HFF-Myc (cell line): Measurements from ENCODE around the gene TOMM7.
"Not testable (repeated sequence)": the region's sequence is repeated elsewhere in the genome, so short reads cannot be mapped to it uniquely, and the experiment has no call there.

Experiments used
- DNase-seq: peaks from one replicate; pipeline ENCODE4 v3.0.0-alpha.2; 2011; ENCODE audit warnings: low read depth; ENCODE audit errors: extremely low read depth
- H3K4me3 ChIP-seq: replicated peaks from 2 replicates; pipeline ENCODE4 v1.5.1; 2011; ENCODE audit warnings: low read depth, mild to moderate bottlenecking, control low read depth, low read length
- CTCF ChIP-seq: IDR thresholded peaks from 2 replicates; pipeline ENCODE4 v1.5.1; 2012; ENCODE audit warnings: mild to moderate bottlenecking, low read depth, low read length, control low read depth; ENCODE audit errors: missing control alignments

Gene TOMM7

GRCh38 chr7:22854158-22855048 lies 31.8 kb upstream of the TOMM7 start:
- peak; percentile 47 for TF ChIP-seq CTCF
- H3K4me3 ChIP-seq: peak overlapping the region; percentile 87
- DNase-seq: peak; percentile 67

GRCh38 chr7:22853674-22854157 lies 31.1 kb upstream of the TOMM7 start:
- H3K4me3 ChIP-seq: peak overlapping the region; percentile 87
- DNase-seq: no peak
- no peak for TF ChIP-seq CTCF

GRCh38 chr7:22853138-22853537 lies 30.5 kb upstream of the TOMM7 start:
- no peak for TF ChIP-seq CTCF
- DNase-seq: no peak
- no peak overlapping the region for H3K4me3 ChIP-seq

- DNase-seq: no peak
- no peak overlapping the region for H3K4me3 ChIP-seq
- no peak for TF ChIP-seq CTCF
Observed at GRCh38 chr7:22851145-22851544, 28.5 kb upstream of the TOMM7 start.

GRCh38 chr7:22850394-22850793 lies 27.7 kb upstream of the TOMM7 start:
- not testable (repeated sequence) for DNase-seq, H3K4me3 ChIP-seq

GRCh38 chr7:22849662-22850061 lies 27.0 kb upstream of the TOMM7 start:
- no peak overlapping the region for H3K4me3 ChIP-seq
- no peak for DNase-seq
- TF ChIP-seq CTCF: no peak

- H3K4me3 ChIP-seq: no peak overlapping the region
- peak; percentile 68 for DNase-seq
- no peak for TF ChIP-seq CTCF
Observed at GRCh38 chr7:22849172-22849571, 26.5 kb upstream of the TOMM7 start.
